Duodenal mucosa (tissue), 2 donors: ENCODE data around the gene SOWAHA.

ENCODE experiments used
- H3K27ac ChIP-seq: one replicate; pipeline ENCODE4 v1.7.0; 2013; ENCODE audit warnings: low read depth, low read length
- H3K27me3 ChIP-seq, 2 donors: one replicate each; pipeline ENCODE4 v1.7.0; 2013; ENCODE audit warnings: low read length in 2 of 2, control low read depth in 1 of 2; ENCODE audit not compliant: insufficient read depth in 2 of 2, control insufficient read depth in 1 of 2
- H3K36me3 ChIP-seq, 2 donors: one replicate each; pipeline ENCODE4 v1.7.0; 2013; ENCODE audit warnings: low read length in 2 of 2, control low read depth in 1 of 2; ENCODE audit not compliant: insufficient read depth in 2 of 2, control insufficient read depth in 1 of 2
- H3K4me1 ChIP-seq, 2 donors: one replicate each; pipeline ENCODE4 v1.7.0; 2013; ENCODE audit warnings: low read length in 2 of 2, control low read depth in 1 of 2; ENCODE audit not compliant: insufficient read depth in 2 of 2, control insufficient read depth in 1 of 2
- H3K4me3 ChIP-seq, 2 donors: one replicate each; pipeline ENCODE4 v1.7.0; 2013; ENCODE audit warnings: low read length in 2 of 2, low read depth in 1 of 2
- H3K9ac ChIP-seq, 2 donors: one replicate each; pipeline ENCODE4 v1.7.0; 2013; ENCODE audit warnings: low read length in 2 of 2, low read depth in 1 of 2
- H3K9me3 ChIP-seq, 2 donors: one replicate each; pipeline ENCODE4 v1.7.0; 2013; ENCODE audit warnings: low read length in 2 of 2, control low read depth in 1 of 2; ENCODE audit not compliant: control insufficient read depth in 1 of 2

SOWAHA gene

GRCh38 chr5:132771503-132771998 is 41.6 kb upstream of the SOWAHA start:
- Histone ChIP-seq H3K4me1 (peaks cover 26 to 27% of the 10 kb centered on the region in 2 donors), H3K27me3 (no peaks in the 10 kb centered on the region), H3K9ac (no peak overlapping the region), H3K27ac (no peak overlapping the region), H3K36me3 (peaks cover 0 to 3% of the 10 kb centered on the region in 2 donors), H3K9me3 (no peaks in the 10 kb centered on the region), H3K4me3 (no peak overlapping the region)

- Histone ChIP-seq H3K27me3 (no peaks in the 10 kb centered on the region), H3K9ac (no peak overlapping the region), H3K36me3 (peaks cover 0 to 3% of the 10 kb centered on the region in 2 donors), H3K27ac (no peak overlapping the region), H3K4me1 (peaks cover 23 to 27% of the 10 kb centered on the region in 2 donors), H3K9me3 (no peaks in the 10 kb centered on the region), H3K4me3 (no peak overlapping the region)
These were observed 40.6 kb upstream of the SOWAHA start for GRCh38 chr5:132772291-132773070.

- H3K36me3 ChIP-seq: peaks cover 0 to 3% of the 10 kb centered on the region in 2 donors
- H3K9ac ChIP-seq: no peak overlapping the region
- peaks cover 30% of the 10 kb centered on the region in 2 donors for H3K4me1 ChIP-seq
- no peak overlapping the region for H3K27ac ChIP-seq
- no peak overlapping the region for H3K4me3 ChIP-seq
- no peaks in the 10 kb centered on the region for H3K27me3 ChIP-seq
- no peaks in the 10 kb centered on the region for H3K9me3 ChIP-seq
These were observed 40.0 kb upstream of the SOWAHA start for GRCh38 chr5:132773114-132773513.

- peaks cover 30 to 33% of the 10 kb centered on the region in 2 donors for H3K4me1 ChIP-seq
- no peaks in the 10 kb centered on the region for H3K9me3 ChIP-seq
- H3K36me3 ChIP-seq: peaks cover 0 to 3% of the 10 kb centered on the region in 2 donors
- no peak overlapping the region for H3K4me3 ChIP-seq
- H3K27ac ChIP-seq: no peak overlapping the region
- H3K9ac ChIP-seq: no peak overlapping the region
- no peaks in the 10 kb centered on the region for H3K27me3 ChIP-seq
These were observed 39.3 kb upstream of the SOWAHA start for GRCh38 chr5:132773601-132774355.

GRCh38 chr5:132774406-132774805 is 38.7 kb upstream of the SOWAHA start:
- Histone ChIP-seq H3K9me3 (no peaks in the 10 kb centered on the region), H3K27ac (no peak overlapping the region), H3K36me3 (peaks cover 0 to 3% of the 10 kb centered on the region in 2 donors), H3K4me3 (peak overlapping the region; percentile 18 to 78), H3K4me1 (peaks cover 30 to 33% of the 10 kb centered on the region in 2 donors), H3K9ac (no peak overlapping the region), H3K27me3 (no peaks in the 10 kb centered on the region)

- no peak overlapping the region for H3K27ac ChIP-seq
These were observed 38.2 kb upstream of the SOWAHA start for GRCh38 chr5:132774896-132775295.

GRCh38 chr5:132775476-132775961 is 37.6 kb upstream of the SOWAHA start:
- H3K9ac ChIP-seq: peak overlapping the region in 1 of 2 donors; percentile 65
- H3K4me1 ChIP-seq: peaks cover 30 to 33% of the 10 kb centered on the region in 2 donors
- H3K36me3 ChIP-seq: peaks cover 0 to 3% of the 10 kb centered on the region in 2 donors
- no peaks in the 10 kb centered on the region for H3K9me3 ChIP-seq
- no peak overlapping the region for H3K27ac ChIP-seq
- peaks cover 0 to 2% of the 10 kb centered on the region in 2 donors for H3K27me3 ChIP-seq
- H3K4me3 ChIP-seq: peak overlapping the region in 1 of 2 donors; percentile 78

More at GRCh38 chr5:132774896-132775295, 38.2 kb upstream of the SOWAHA start:
- H3K4me3 ChIP-seq: peak overlapping the region; percentile 18 to 78
- H3K9me3 ChIP-seq: no peaks in the 10 kb centered on the region
- H3K36me3 ChIP-seq: peaks cover 0 to 3% of the 10 kb centered on the region in 2 donors
- H3K4me1 ChIP-seq: peaks cover 30 to 33% of the 10 kb centered on the region in 2 donors
- no peak overlapping the region for H3K9ac ChIP-seq
- peaks cover 0 to 2% of the 10 kb centered on the region in 2 donors for H3K27me3 ChIP-seq

GRCh38 chr5:132776131-132776937 is 36.8 kb upstream of the SOWAHA start:
- peaks cover 30 to 33% of the 10 kb centered on the region in 2 donors for H3K4me1 ChIP-seq
- H3K27ac ChIP-seq: peak overlapping the region; percentile 14
- H3K36me3 ChIP-seq: peaks cover 0 to 3% of the 10 kb centered on the region in 2 donors
- peaks cover 0 to 2% of the 10 kb centered on the region in 2 donors for H3K27me3 ChIP-seq
- peak overlapping the region; percentile 78 to 89 for H3K4me3 ChIP-seq
- H3K9me3 ChIP-seq: no peaks in the 10 kb centered on the region
- H3K9ac ChIP-seq: peak overlapping the region; percentile 65 to 67

- Histone ChIP-seq H3K9me3 (no peaks in the 10 kb centered on the region), H3K27me3 (peaks cover 0 to 2% of the 10 kb centered on the region in 2 donors), H3K4me1 (peaks cover 30 to 33% of the 10 kb centered on the region in 2 donors), H3K9ac (peak overlapping the region; percentile 65 to 67), H3K36me3 (peaks cover 0 to 3% of the 10 kb centered on the region in 2 donors), H3K4me3 (peak overlapping the region; percentile 78 to 89), H3K27ac (no peak overlapping the region)
These were observed 36.2 kb upstream of the SOWAHA start for GRCh38 chr5:132776938-132777208.
